GOT3 (cell line): ENCODE measurements around the gene REXO2.

Experiments used
- DNase-seq: peaks from one replicate; lab custom pipeline; 2025; ENCODE audit warnings: mixed read lengths; lab: John Stamatoyannopoulos, UW

The REXO2 gene

DNA sequence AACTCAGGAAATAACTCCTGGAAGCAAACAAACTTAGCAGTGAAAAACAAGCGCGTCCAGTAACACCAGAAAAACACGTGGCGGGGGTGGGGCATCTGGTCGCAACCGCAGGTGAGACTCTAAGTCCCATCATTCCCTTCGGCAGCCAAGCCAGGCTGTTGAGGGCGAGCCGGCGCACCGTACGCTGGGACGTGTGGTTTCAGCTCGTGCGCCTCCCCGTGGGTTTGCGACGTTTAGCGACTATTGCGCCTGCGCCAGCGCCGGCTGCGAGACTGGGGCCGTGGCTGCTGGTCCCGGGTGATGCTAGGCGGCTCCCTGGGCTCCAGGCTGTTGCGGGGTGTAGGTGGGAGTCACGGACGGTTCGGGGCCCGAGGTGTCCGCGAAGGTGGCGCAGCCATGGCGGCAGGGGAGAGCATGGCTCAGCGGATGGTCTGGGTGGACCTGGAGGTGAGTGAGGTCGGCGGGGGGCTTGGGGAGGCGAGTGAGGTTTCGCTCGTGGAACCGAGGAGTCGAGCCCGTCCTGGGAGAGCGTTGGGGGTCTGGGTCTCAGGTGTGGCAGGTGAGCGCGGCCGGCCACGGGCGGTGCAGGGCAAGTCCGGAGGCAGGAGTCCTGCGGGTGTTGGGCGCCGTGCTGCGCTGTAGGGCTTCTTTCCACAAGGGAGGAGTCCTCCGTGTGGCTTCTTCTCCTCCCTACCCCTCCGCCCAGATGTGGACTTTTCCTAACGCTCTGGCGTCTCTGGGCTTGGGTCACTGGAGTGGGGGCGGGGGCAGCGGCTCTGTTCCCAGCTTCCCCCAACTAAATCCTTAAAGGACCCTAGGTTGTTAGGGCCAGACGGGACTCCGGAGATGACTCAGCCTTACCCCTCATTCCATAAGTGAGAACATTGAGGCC is at the start of gene REXO2:
REXO2 (plus strand) TSS at position 239 of the 892 bp plus-strand sequence; CDS start at position 301, 62 bp downstream.
- peak; percentile 43 for DNase-seq

GRCh38 chr11:114392735-114393667 is 46.3 kb upstream of the REXO2 start:
- no peak for DNase-seq

DNA sequence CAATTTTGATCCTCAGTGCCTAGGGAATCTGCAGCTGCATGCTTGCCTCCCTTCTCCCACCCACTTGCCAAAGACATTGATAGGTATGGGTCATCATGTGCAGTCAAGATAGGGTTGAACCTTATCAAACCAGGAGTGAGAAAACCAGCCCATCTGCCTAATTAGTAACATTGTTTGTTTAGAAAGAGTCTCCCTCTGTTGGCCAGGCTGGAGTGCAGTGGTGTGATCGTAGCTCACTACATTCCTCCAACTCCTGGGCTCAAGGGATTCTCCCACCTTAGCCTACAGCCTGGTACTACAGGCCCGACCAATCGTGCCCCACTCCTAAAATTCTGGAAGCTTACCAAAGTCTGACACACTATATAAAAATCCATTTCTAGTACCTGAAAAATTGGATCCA is 43.5 kb upstream of the REXO2 start:
- no peak for DNase-seq

GRCh38 chr11:114396916-114397315 is 42.4 kb upstream of the REXO2 start:
- no peak for DNase-seq

GRCh38 chr11:114397349-114397982 is 41.8 kb upstream of the REXO2 start:
- DNase-seq = no peak

- DNase-seq = no peak
Measured at GRCh38 chr11:114398303-114398920, 40.9 kb upstream of the REXO2 start.

DNA sequence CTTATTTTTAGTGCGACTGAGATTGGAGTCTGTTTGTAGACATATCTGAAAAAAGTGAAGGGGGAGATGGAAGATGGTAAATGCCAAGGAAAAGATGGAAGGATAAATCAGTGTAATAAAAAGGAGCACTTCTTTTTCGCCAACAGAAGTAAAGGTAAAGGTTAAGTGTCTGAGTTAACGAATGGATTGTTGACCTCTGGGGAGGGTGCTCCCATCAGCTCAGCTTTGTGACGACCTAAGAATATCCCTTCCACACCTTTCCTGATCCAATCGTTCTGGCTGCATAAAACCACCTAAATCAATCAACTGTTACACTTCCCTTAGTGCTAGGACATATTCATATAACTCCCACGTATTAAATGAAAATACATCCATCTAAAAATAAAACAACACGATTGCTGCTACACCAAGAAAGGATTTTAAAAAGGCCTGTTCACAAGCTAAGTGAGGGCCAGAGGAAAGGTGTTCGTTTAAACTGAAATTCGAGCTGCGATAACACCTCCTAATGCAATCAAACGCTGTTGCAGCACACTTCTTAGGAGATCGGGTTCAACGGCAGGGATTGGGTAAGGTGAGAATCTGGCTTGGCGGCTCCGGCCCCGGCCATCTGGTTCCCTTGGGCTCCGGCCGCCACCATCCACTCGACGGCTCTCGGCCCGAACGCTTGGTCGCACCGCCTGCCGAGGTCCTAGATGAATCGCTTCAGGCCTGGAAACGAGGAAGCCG is 39.6 kb upstream of the REXO2 start:
- no peak for DNase-seq

- DNase-seq = peak; percentile 71
Measured at GRCh38 chr11:114400216-114400914, 38.9 kb upstream of the REXO2 start, which contains the start of the genes C11orf71 and RBM7. Gene C11orf71 (minus strand): TSS chr11:114400511. CDS start chr11:114400331, 180 bp downstream. Gene RBM7 (plus strand): TSS chr11:114400666. CDS start chr11:114400672, 6 bp downstream.

GRCh38 chr11:114400915-114401223 is 38.4 kb upstream of the REXO2 start:
- no peak for DNase-seq

GRCh38 chr11:114401311-114401710 is 38.0 kb upstream of the REXO2 start:
- no peak for DNase-seq

DNA sequence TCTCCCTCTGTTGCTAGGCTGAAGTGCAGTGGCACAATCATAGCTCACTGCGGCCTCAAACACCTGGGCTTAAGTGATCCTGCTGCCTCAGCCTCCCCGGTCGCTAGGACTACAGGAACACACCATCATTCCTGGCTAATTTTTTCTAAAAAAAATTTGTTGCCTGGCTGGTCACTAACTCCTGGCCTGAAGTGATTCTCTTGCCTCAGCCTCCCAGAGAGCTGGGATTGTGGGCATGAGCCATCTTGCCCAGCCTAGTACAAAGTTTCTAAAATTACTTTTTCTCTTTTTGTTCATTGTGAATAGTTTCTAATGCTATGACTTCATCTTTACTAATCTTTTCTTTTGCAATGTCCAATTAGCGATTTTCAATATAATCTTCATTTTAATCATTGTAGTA is 26.3 kb upstream of the REXO2 start:
- DNase-seq = no peak

- no peak for DNase-seq
Measured at GRCh38 chr11:114413958-114414357, 25.3 kb upstream of the REXO2 start.

DNA sequence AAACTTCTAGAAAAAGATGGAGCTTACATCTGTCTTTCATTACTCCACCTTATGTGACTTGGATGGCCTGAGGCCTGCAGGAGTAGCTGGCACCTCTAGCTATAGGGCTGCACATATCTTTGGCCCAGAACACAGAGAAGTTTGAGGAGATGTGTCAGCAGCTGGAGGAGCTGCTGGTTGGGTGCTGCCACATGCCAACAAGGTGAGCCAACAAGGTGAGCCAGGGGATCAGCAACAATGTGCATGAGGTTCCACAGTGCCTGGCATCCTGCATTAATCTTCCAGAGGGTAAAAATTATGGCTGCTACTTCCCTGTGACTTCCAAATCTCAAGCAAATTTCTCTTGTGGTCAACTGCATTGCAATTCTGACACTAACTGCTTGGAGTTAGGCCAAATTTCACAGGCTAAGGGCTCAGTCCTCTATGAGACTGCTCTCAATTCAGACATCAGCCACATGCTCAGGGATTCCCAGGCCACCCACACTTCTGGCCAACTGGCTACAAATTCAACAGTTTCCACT is 22.8 kb upstream of the REXO2 start:
- DNase-seq = no peak

DNA sequence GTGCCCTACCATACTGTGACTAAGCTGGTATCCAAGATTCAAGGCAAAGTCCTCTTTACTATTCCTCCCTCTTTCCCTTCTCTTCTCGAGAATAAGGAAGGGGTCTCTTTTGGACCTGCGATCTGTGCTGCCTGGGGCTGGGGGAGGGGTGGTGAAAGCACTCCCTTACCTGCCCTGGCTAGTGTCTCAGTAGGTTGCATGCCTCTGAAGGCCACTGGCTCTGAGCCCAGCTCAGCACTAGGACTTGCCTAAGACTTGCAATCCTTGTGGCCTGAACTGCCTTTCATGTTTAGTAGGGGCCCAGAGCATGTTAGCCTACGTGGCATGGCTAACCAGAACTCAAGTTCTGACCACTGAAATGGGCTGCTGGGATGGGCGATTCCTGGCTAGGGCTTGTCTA is 13.0 kb upstream of the REXO2 start:
- no peak for DNase-seq

DNA sequence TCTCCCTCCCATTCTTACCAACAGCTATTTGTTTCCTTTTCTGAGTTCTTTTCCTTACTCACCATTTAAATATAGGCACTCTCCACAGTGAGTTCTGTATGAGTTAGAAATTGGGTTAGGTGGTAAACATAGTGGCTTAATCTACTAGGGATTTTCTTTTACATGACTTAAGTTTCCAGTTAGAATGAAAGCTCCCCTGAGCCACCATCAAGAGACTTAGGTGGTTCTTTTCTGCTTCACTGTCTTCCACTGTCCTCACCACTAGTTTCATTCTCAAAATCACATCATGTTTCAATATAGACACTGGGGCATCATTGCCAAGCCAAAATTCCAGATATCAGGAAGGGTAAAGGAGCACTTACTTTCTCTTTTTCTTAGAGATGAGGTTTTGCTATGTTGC is 9.0 kb upstream of the REXO2 start:
- DNase-seq = no peak

DNA sequence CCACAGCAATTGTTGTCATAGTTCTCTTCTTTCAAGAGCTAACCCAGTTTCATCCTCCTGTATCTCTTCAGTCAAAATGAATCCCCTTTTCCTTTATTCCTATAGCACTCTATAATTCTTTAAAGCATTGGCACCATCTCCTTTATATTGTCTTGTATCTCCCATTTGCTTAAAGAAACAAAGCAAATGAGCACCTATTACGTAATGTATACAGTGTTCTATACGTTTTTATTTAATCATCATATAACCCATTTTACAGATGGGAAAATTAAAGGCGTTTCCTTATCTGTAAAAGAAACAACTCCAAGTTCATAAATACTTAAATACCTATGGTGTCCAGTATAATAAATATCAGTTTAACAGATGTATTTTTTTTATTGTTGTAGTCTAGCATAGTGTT is 6.4 kb upstream of the REXO2 start:
- no peak for DNase-seq

- no peak for DNase-seq
Measured at GRCh38 chr11:114433376-114433775, 5.9 kb upstream of the REXO2 start.

GRCh38 chr11:114438303-114438702 is 964 bp upstream of the REXO2 start:
- no peak for DNase-seq

DNA sequence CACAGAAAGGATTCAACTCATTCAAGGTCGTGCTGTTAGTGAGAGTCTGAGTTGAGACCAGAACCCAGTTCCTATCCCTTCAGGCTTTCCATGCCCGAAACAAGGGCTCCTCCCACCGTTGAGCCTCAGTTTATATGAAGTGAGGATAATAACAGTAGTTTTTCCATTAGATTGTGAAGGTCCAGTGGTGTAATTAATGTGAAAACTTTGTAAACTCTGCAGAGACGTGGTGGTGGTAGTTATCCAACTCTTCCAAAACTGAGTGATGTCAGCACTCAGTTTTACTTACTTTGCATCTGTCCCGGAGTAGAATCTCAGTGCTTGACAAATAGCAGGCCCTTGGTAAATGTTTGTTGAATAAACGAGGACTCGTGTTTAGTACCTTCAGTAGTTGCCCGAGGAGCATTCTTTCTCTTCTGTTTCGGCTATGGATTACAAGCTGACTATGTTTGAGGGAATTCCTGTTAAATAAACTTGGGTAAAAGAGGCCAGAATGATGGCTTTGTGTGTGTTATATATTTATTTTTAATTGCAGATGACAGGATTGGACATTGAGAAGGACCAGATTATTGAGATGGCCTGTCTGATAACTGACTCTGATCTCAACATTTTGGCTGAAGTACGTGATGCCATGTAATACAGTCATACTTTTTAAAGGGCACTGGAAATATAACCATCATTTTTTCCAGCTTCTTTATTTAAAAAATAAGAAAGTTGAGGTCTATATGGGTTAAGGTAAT is 1.0 kb downstream of the REXO2 start:
- DNase-seq = no peak
